Measurements from ENCODE around the gene JAGN1.

The JAGN1 gene

DNA sequence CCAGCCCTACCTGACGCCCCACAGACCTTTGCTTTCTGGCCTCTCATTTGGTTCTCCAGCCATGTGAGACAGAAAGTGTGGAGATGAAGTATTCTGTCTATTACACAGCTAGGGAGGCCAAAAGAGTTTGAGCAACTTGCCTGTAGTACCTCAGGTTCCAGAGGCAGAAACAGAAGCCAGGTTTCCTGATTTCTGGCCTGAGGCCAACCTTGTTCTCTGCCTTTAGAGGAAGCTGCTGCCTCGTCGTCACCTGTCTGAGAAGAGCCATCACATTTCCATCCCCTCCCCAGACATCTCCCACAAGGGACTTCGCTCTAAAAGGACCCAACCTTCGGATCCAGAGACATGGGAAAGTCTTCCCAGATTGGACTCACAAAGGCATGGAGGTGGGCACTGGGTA, 16.1 kb downstream of the JAGN1 start:
- no peak for TF ChIP-seq CEBPB (IDR thresholded peaks at IDR 0.05)
- TF ChIP-seq, protein P1, sequence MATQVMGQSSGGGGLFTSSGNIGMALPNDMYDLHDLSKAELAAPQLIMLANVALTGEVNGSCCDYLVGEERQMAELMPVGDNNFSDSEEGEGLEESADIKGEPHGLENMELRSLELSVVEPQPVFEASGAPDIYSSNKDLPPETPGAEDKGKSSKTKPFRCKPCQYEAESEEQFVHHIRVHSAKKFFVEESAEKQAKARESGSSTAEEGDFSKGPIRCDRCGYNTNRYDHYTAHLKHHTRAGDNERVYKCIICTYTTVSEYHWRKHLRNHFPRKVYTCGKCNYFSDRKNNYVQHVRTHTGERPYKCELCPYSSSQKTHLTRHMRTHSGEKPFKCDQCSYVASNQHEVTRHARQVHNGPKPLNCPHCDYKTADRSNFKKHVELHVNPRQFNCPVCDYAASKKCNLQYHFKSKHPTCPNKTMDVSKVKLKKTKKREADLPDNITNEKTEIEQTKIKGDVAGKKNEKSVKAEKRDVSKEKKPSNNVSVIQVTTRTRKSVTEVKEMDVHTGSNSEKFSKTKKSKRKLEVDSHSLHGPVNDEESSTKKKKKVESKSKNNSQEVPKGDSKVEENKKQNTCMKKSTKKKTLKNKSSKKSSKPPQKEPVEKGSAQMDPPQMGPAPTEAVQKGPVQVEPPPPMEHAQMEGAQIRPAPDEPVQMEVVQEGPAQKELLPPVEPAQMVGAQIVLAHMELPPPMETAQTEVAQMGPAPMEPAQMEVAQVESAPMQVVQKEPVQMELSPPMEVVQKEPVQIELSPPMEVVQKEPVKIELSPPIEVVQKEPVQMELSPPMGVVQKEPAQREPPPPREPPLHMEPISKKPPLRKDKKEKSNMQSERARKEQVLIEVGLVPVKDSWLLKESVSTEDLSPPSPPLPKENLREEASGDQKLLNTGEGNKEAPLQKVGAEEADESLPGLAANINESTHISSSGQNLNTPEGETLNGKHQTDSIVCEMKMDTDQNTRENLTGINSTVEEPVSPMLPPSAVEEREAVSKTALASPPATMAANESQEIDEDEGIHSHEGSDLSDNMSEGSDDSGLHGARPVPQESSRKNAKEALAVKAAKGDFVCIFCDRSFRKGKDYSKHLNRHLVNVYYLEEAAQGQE (IDR thresholded peaks at IDR 0.05; ENCODE audit: low read depth) = no peak
- TF ChIP-seq, protein P2, sequence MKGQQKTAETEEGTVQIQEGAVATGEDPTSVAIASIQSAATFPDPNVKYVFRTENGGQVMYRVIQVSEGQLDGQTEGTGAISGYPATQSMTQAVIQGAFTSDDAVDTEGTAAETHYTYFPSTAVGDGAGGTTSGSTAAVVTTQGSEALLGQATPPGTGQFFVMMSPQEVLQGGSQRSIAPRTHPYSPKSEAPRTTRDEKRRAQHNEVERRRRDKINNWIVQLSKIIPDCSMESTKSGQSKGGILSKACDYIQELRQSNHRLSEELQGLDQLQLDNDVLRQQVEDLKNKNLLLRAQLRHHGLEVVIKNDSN (IDR thresholded peaks at IDR 0.05) = no peak
- no peak for TF ChIP-seq EGR1 (IDR thresholded peaks at IDR 0.05)

DNA sequence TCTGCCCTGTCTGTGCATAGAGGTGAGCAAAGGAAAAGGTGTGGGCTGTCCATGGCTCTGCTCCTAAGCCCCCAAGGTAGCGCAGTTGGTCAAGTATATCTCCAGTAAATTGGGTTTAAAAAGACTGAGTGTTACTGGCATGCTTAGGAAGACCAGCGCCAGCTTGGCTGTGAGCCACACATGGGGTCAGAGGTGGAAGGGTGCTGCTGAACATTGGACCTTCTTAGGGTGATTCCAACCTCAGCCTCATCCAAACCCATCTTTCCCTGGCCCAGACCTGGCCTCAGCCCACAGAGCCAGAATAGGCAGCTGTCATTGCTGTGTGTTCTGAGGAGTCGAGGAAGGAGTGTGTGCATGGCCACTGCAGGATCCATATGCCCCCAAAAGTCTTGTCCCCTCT, 17.9 kb downstream of the JAGN1 start:
- TF ChIP-seq EP300 (IDR thresholded peaks at IDR 0.05; ENCODE audit: borderline replicate concordance) (no peak), EGR1 (IDR thresholded peaks at IDR 0.05) (no peak), NFIC (IDR thresholded peaks at IDR 0.05) (no peak), FOXM1 (IDR thresholded peaks at IDR 0.05; ENCODE audit: borderline replicate concordance, low read depth) (no peak), CREB1 (IDR thresholded peaks at IDR 0.05; ENCODE audit: low read depth) (no peak), CEBPB (IDR thresholded peaks at IDR 0.05) (no peak), TCF12 (IDR thresholded peaks at IDR 0.05; ENCODE audit: low read depth) (no peak), ZBTB7A (IDR thresholded peaks at IDR 0.05; ENCODE audit: low read depth) (no peak), TAF1 (IDR thresholded peaks at IDR 0.05; ENCODE audit: low read depth) (no peak), RAD21 (IDR thresholded peaks at IDR 0.05; ENCODE audit: low read depth) (no peak), YY1 (IDR thresholded peaks at IDR 0.05; ENCODE audit: low read depth) (no peak), TEAD4 (IDR thresholded peaks at IDR 0.05) (no peak)
- TF ChIP-seq, protein P1 (IDR thresholded peaks at IDR 0.05; ENCODE audit: low read depth) = no peak
- TF ChIP-seq, protein P2 (IDR thresholded peaks at IDR 0.05) = no peak
- TF ChIP-seq, protein P3, sequence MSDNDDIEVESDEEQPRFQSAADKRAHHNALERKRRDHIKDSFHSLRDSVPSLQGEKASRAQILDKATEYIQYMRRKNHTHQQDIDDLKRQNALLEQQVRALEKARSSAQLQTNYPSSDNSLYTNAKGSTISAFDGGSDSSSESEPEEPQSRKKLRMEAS (IDR thresholded peaks at IDR 0.05) = no peak

DNA sequence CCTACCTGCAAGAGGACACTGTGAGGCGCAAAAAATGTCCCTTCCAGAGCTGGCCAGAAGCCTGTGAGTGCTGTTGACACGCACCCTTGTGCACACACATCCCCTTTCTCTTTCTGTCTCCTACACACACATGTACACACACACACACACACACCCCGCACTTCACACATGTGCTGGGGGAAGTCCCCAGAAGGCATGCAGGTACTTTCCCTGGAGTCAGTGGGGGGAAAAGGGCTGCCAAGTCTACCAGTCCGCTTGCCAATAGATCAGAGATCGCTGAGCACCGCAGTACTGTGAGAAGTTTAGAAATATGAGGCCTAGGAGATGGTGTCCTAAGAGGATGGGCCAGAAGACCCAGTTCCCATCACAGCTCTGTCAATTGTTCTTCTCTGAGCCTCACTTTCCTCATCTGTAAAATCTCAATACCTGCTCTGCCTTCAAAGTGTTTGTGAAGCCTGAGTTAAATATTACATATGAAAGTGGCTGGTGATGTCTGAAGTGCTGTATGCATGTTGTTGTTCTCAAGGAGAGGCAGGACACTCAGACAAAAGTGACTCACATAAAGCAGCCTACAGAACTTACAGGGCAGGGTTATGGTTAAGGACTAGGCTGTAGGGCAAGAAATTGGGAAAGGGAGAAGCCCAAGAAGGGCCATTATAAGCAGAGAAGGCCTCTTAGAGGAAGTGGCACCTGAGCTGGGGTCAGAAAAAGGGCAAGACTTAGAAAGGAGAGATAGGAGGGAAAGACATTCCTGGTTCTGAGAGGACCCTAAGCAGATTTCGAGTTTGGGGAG, 19.0 kb downstream of the JAGN1 start:
- TF ChIP-seq YY1 (IDR thresholded peaks at IDR 0.05; ENCODE audit: low read depth) (no peak), TAF1 (IDR thresholded peaks at IDR 0.05; ENCODE audit: low read depth) (no peak), CEBPB (IDR thresholded peaks at IDR 0.05) (no peak), NFIC (IDR thresholded peaks at IDR 0.05) (no peak), TEAD4 (IDR thresholded peaks at IDR 0.05) (no peak), EP300 (IDR thresholded peaks at IDR 0.05; ENCODE audit: borderline replicate concordance) (no peak), TCF12 (IDR thresholded peaks at IDR 0.05; ENCODE audit: low read depth) (no peak), EGR1 (IDR thresholded peaks at IDR 0.05) (no peak), ZBTB7A (IDR thresholded peaks at IDR 0.05; ENCODE audit: low read depth) (no peak), FOXM1 (IDR thresholded peaks at IDR 0.05; ENCODE audit: borderline replicate concordance, low read depth) (no peak), CREB1 (IDR thresholded peaks at IDR 0.05; ENCODE audit: low read depth) (no peak), RAD21 (IDR thresholded peaks at IDR 0.05; ENCODE audit: low read depth) (no peak)
- TF ChIP-seq, protein P2 (IDR thresholded peaks at IDR 0.05) = no peak
- TF ChIP-seq, protein P3 (IDR thresholded peaks at IDR 0.05) = no peak
- TF ChIP-seq, protein P1 (IDR thresholded peaks at IDR 0.05; ENCODE audit: low read depth) = no peak

DNA sequence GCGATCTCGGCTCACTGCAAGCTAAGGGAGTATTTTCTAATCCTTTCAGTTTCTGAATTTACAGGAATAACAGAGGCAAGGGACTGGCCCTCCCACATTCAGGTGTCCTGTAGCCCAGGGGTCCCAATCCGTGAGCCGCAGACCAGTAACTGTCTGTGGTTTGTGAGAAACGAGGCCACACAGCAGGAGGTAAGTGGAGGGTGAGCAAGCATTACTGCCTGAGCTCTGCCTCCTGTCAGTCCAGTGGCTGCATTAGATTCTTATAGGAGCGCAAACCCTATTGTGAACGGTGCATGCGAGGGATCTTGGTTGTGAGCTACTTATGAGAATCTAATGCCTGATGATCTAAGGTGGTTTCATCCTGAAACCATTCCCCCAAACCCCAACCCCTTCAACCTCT, 21.5 kb downstream of the JAGN1 start:
- TF ChIP-seq FOXM1 (IDR thresholded peaks at IDR 0.05; ENCODE audit: borderline replicate concordance, low read depth) (no peak), RAD21 (IDR thresholded peaks at IDR 0.05; ENCODE audit: low read depth) (no peak), EGR1 (IDR thresholded peaks at IDR 0.05) (no peak)
- TF ChIP-seq, protein P1 (IDR thresholded peaks at IDR 0.05; ENCODE audit: low read depth) = no peak

Measured in Ishikawa (cell line).